Hepatocyte (in vitro differentiated cells): Measurements from ENCODE around the gene CISD3.

Experiments used
- EZH2 ChIP-seq: fragments of 200-600 bp; sonication (generic); IDR thresholded peaks from 2 replicates; pipeline ENCODE4 v1.6.1; 2016; ENCODE audit warnings: antibody characterized with exemption, mild to moderate bottlenecking, borderline replicate concordance
- TF ChIP-seq, protein P1 (sequence below): fragments of 200-600 bp; sonication (generic); IDR thresholded peaks from 2 replicates; pipeline ENCODE4 v1.5.1; 2016; ENCODE audit warnings: antibody characterized with exemption, mild to moderate bottlenecking; ENCODE audit not compliant: poor library complexity

DNA sequence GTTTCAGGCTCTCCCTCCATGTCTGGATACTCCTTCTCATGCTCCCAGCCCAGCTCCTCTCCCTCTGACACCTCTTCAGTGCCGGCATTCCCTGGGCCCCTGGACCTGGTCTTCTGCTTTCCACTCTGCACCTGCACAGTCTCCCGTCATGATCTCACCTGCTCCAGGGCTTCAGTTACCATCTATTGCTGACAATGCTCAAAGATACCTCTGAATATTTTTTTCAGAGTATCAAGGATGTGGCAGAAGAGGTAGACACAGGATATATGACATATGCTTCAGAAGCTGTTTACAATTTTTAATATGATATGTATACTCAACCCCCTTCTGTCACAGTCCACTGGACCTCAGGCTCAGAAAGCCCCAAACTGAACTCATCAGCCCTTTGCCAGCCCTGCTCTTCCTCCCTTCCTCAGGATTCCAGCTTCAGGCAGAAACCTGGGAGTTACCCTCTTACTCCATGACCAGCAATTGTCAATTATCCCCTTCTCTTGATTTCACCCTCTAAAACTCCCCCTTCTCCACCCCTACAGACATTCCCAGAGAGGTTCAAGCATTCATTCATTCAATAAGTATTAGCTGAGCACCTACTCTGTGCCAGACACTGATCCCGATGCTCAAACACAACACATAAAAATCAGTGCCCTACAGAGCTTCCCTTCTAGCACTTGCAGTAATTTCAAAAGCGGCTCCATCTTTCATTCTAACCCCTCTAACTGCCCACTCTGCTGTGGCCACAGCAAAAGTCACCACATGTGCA lies 32.9 kb upstream of the CISD3 start:
- TF ChIP-seq EZH2, result no peak
- TF ChIP-seq, protein P1, sequence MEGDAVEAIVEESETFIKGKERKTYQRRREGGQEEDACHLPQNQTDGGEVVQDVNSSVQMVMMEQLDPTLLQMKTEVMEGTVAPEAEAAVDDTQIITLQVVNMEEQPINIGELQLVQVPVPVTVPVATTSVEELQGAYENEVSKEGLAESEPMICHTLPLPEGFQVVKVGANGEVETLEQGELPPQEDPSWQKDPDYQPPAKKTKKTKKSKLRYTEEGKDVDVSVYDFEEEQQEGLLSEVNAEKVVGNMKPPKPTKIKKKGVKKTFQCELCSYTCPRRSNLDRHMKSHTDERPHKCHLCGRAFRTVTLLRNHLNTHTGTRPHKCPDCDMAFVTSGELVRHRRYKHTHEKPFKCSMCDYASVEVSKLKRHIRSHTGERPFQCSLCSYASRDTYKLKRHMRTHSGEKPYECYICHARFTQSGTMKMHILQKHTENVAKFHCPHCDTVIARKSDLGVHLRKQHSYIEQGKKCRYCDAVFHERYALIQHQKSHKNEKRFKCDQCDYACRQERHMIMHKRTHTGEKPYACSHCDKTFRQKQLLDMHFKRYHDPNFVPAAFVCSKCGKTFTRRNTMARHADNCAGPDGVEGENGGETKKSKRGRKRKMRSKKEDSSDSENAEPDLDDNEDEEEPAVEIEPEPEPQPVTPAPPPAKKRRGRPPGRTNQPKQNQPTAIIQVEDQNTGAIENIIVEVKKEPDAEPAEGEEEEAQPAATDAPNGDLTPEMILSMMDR, result no peak
